Germinal center (tissue), 1 donor: Measurements from ENCODE around the gene ORMDL1.
"Not testable (repeated sequence)": the region's sequence is repeated elsewhere in the genome, so short reads cannot be mapped to it uniquely, and the experiment has no call there.

ENCODE experiments used
- DNase-seq: peaks from one replicate; pipeline ENCODE4 v3.0.0; 2012; ENCODE audit warnings: mixed read lengths, low spot score

Gene ORMDL1

DNA sequence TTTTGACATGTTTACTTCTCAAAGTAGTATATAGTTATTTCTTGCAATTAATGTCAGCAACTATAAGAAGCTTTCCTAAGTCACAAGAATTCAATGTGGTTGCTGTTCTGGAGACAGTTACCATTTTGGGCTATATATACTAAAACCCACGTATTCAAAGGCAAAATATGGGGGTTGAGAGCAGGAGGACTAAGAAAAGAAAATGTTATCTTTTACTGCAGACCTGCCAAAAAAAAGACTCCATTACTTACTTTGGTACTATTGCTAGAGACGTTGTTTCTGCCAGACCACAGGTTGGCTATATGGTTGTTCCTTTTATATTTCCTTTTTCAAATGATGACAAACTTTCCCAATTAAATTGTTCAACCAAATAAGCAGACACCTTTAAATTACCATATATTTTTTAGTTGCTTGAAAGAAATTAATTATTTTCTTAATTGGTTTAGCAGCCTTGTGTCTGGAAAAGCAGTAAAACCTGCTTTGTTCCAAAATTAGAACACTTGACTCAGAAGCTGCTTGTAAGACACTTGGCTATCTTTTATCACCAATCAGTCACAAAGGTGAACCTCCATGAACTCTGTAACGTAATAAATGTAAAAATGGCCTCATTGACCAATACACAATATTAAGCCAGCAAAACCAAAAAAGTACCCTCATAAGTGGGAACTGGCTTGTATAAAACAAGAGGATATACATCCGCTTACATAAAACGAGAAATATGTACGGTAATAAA, 13.4 kb downstream of the ORMDL1 start:
- no peak for DNase-seq

DNA sequence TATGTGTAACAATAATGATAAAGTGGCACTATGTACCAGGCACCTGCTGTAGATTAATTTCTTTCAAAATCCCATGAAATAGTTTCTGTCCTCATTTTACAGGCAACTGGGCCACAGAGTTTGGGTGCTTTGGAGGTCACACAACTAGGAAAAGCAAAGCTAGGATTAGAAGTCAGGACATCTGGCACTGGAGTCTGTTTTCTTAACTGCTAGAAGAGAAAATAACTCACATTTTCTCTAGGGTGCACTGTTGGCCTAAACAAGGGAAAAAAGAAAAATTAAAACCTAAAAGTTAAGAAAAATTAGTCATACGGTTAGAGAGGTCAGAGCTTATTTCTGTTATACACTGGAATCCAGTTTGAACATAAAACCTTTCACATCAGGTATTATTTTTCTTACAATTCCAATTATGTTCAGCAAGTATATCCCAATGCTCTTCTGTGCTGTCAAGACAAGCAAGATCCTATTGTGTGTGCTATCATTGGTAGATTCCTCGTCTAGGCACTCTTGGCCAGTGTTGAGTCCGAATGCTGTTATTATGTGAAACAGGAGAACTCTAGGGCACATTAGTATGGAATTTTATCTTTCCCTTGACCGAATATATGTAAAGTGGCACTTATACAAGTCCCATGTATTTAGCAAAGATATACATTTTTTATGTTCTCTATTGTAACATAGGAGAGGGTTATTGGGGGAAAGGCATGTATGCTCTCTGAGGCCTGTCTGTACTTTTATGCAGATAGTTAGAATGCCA, 20.1 kb downstream of the ORMDL1 start:
- DNase-seq, result no peak

DNA sequence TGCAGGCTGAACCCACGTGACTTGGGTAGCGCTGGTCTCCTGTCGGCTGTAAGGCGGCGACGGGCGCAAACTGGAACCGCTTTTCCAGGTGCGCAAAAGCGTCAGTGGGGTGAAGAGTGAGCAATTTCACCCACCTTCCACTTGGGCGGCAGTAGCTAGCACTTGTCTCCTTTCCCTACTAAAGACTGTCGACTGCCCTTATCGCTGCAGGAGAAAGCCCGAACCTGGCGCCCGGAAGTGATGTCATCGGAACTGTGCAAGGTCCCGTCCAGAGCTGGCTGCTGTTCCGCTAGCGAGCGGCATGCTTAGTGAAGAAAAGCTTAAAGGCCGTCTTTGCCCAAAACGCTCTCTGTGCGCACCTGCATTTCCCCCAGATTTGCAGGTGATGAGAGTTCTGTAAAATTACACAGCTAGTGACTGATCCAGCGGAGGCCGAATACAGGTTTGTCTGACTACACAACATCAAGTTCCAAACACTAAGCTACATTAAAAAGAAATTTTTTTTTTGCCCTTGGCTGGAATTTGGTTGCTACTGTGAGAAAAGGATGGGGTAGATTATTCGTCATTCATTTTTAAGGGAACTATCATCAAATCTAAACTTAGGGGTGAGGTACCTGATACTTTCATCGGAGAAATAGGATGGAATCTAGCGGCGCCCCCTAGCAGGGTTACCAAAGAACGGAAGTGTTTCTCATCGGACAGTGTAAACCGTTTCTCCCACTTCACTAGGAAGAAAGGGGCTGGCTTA, 21.4 kb downstream of the ORMDL1 start, which contains the start of gene OSGEPL1:
Gene OSGEPL1 (minus strand): TSS at position 242 of the 748 bp plus-strand sequence. CDS start 1,152 bp downstream, outside the sequence.
- DNase-seq, result peak; percentile 79

DNA sequence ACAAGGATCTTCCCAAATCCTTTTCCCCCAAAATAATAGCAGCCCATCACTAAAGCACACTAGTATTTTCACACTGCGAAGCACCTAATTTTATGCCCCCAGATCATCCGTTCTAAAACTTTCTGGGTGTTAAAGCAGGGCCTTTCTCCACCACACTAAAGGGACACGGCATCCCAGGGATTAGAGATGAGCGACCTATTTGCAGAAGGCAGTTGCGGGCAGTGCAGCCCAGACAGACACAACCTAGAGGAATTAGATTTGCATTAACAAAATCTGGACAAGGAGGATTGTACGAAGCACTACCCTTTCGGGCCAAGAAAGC, 21.9 kb downstream of the ORMDL1 start:
- DNase-seq, result no peak

- DNase-seq, result not testable (repeated sequence)
These were observed 24.0 kb downstream of the ORMDL1 start for GRCh38 chr2:189760154-189760553.

DNA sequence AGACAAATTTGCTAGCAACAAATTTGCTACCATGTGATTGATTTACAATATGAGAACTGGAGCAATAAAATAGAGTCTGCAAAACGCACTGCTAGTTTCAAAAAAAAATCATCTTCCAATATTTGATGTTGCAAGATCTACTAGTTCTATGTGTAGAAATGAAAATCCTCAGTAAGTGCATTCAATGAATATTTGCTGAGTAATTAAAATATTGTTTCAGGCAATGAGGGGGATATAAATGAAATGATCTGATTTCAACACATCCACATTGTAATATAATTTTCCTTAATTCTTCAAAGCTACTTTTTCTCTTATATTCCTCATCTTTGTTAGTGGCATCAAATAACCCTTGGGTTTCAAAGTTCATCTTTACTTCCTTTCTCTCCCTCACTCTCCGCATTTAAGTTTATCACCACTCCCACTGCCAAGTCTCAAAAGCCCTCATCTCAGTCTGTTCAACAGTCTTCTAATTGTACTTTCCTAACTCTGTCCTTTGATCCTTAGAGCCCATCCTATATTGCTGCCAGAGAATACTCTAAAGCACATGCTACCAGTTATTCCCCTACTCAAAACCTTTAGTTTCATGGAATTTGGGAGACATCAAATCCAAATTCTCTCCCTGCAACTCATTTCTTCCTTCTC, 27.7 kb downstream of the ORMDL1 start:
- no peak for DNase-seq

- peak; percentile 47 for DNase-seq
These were observed 33.0 kb downstream of the ORMDL1 start for GRCh38 chr2:189751080-189751658.

DNA sequence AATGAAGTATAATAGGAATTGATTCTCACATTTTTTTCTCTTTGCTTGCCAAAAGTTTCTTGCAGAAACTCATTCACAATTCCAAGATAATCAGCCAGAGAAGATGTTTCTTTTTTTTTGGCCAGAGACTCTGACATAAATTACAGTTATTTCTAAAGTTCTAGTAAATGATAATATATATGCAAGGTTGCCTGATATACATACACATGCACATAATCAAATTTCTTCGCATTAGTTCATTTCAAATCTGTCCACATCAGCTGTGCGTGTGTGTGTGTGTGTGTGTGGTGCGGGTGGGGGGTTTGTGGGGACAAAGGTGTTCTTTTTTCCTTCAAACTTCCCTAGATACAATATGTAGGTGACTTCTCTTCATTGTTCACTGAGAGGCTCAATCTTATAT, 54.7 kb downstream of the ORMDL1 start:
- no peak for DNase-seq

DNA sequence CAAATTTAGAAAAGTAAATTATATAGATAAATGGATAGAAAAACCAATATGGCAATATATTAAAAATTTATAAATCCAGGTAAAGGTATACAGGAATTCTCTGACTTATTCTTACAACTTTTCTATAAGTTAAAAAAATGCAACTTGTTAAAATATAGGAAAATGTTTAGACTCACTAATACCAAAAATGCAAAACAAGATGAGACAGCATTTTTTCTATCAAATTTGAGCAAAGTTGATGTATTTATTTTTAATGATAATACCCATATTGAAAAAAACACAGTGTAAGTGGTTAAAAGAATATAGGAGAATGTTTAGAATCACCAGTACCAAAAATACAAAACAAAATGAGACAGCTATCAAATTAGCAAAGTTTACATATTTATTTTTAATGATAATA, 57.3 kb downstream of the ORMDL1 start:
- DNase-seq, result no peak

GRCh38 chr2:189726271-189726670, 57.9 kb downstream of the ORMDL1 start:
- no peak for DNase-seq

GRCh38 chr2:189723192-189723591, 60.9 kb downstream of the ORMDL1 start:
- DNase-seq, result no peak
